ENCODE data around the gene ITGA11.

ITGA11 gene

GRCh38 chr15:68318931-68319909 lies 112.7 kb downstream of the ITGA11 start:
- no peak overlapping the region for H3K4me3 ChIP-seq (ENCODE audit: low read depth, low read length)
- no peak for DNase-seq (ENCODE audit: low read depth)

GRCh38 chr15:68318008-68318835 lies 113.7 kb downstream of the ITGA11 start:
- no peak for DNase-seq (ENCODE audit: low read depth)
- H3K4me3 ChIP-seq (ENCODE audit: low read depth, low read length) = no peak overlapping the region

- H3K4me3 ChIP-seq (ENCODE audit: low read depth, low read length) = no peak overlapping the region
- no peak for DNase-seq (ENCODE audit: low read depth)
These were observed 114.5 kb downstream of the ITGA11 start for GRCh38 chr15:68317281-68318007.

GRCh38 chr15:68316061-68316804 lies 115.7 kb downstream of the ITGA11 start:
- no peak for DNase-seq (ENCODE audit: low read depth)

GRCh38 chr15:68315495-68316031 lies 116.4 kb downstream of the ITGA11 start:
- no peak overlapping the region for H3K4me3 ChIP-seq (ENCODE audit: low read depth, low read length)
- no peak for DNase-seq (ENCODE audit: low read depth)

More at GRCh38 chr15:68316061-68316804, 115.7 kb downstream of the ITGA11 start:
- H3K4me3 ChIP-seq (ENCODE audit: low read depth, low read length) = no peak overlapping the region

- no peak for DNase-seq (ENCODE audit: low read depth)
- H3K4me3 ChIP-seq (ENCODE audit: low read depth, low read length) = no peak overlapping the region
These were observed 116.9 kb downstream of the ITGA11 start for GRCh38 chr15:68315035-68315434.

GRCh38 chr15:68314563-68314962 lies 117.4 kb downstream of the ITGA11 start:
- DNase-seq (ENCODE audit: low read depth) = peak; percentile 39
- H3K4me3 ChIP-seq (ENCODE audit: low read depth, low read length) = no peak overlapping the region

- no peak for DNase-seq (ENCODE audit: low read depth)
- H3K4me3 ChIP-seq (ENCODE audit: low read depth, low read length) = no peak overlapping the region
These were observed 118.2 kb downstream of the ITGA11 start for GRCh38 chr15:68313501-68314410.

- no peak overlapping the region for H3K4me3 ChIP-seq (ENCODE audit: low read depth, low read length)
- peak; percentile 25 for DNase-seq (ENCODE audit: low read depth)
These were observed 119.2 kb downstream of the ITGA11 start for GRCh38 chr15:68312701-68313204.

- DNase-seq (ENCODE audit: low read depth) = no peak
- H3K4me3 ChIP-seq (ENCODE audit: low read depth, low read length) = no peak overlapping the region
These were observed 120.0 kb downstream of the ITGA11 start for GRCh38 chr15:68311859-68312557.

GRCh38 chr15:68311464-68311835 lies 120.5 kb downstream of the ITGA11 start:
- DNase-seq (ENCODE audit: low read depth) = no peak
- H3K4me3 ChIP-seq (ENCODE audit: low read depth, low read length) = no peak overlapping the region

- H3K4me3 ChIP-seq (ENCODE audit: low read depth, low read length) = no peak overlapping the region
- DNase-seq (ENCODE audit: low read depth) = no peak
These were observed 121.0 kb downstream of the ITGA11 start for GRCh38 chr15:68310804-68311463.

GRCh38 chr15:68310178-68310803 lies 121.7 kb downstream of the ITGA11 start:
- H3K4me3 ChIP-seq (ENCODE audit: low read depth, low read length) = no peak overlapping the region
- no peak for DNase-seq (ENCODE audit: low read depth)

GRCh38 chr15:68309024-68309423 lies 122.9 kb downstream of the ITGA11 start:
- H3K4me3 ChIP-seq (ENCODE audit: low read depth, low read length) = no peak overlapping the region
- no peak for DNase-seq (ENCODE audit: low read depth)

- DNase-seq (ENCODE audit: low read depth) = no peak
- no peak overlapping the region for H3K4me3 ChIP-seq (ENCODE audit: low read depth, low read length)
These were observed 124.6 kb downstream of the ITGA11 start for GRCh38 chr15:68307131-68307928.
